Measurements from ENCODE around the gene GLIPR2.
A peak's percentile ranks its signal among the peaks of the same experiment; 100 is the strongest.
"Not testable (repeated sequence)": the region's sequence is repeated elsewhere in the genome, so short reads cannot be mapped to it uniquely, and the experiment has no call there.

Gene GLIPR2, protein sequence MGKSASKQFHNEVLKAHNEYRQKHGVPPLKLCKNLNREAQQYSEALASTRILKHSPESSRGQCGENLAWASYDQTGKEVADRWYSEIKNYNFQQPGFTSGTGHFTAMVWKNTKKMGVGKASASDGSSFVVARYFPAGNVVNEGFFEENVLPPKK

DNA sequence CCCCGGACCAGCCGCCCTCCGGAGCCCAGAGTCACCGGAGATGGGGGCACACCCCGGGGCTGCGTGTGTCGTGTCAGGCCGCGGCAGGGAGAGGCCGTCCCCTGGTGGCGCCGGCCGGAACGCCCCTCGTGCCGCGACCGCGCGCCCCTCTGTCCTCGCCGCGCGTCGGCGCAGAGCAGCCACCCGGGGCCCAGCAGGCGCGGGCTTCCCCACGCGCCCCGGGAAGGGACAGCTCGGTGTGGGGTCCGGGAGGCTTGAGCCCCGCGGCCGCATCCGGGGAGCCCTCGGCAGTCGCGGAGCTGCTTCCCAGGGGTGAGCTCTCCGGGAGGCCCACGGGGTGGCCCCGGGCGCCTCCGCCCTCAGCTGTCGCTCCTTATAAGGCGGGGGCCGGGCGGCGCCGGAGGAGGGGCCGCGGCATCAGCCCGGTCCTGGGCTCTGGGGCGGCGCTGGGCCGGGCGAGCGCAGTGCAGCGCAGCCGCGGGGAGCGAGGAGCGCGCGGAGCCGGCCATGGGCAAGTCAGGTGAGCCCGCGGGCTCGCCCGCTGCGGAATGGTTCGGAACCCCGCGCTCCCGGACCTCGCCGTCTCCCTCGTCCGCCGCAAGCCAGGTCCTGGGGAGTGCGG, at the start of gene GLIPR2:
TSS of gene GLIPR2 (plus strand) at position 462 of the 622 bp plus-strand sequence. CDS start at position 508, 46 bp downstream.
- DNase-seq = peak; percentile 16

DNA sequence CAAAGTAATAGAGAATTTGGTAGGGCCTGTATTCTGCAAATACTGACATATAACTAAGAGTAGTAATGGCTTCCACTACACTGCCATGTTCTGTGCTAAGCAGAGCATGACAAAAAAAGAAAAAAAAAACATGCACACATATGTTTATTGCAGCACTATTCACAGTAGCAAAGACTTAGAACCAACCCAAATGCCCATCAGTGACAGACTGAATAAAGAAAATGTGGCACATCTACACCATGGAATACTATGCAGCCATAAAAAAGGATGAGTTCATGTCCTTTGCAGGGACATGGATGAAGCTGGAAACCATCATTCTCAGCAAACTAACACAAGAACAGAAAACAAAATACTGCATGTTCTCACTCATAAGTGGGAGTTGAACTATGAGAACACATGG, 49.5 kb upstream of the GLIPR2 start:
- not testable (repeated sequence) for DNase-seq

DNA sequence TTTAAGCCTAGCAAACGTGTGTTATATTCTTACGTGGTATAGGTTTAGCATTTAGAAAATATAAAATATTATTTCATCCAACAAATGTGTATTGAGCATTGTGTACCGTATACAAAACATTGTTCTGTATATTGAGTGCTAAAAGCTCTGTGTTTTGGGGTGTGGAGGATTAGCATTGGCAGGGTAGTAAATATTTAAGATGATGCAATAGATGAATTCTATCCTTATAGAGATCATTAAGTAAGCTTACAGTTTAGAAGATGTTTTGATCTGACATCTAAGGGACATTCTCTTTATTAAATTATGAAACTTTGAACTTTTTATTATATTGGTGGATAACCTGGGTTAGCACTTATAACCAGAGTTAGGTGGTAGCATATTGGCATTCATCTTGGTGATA, 48.5 kb upstream of the GLIPR2 start:
- no peak for DNase-seq

DNA sequence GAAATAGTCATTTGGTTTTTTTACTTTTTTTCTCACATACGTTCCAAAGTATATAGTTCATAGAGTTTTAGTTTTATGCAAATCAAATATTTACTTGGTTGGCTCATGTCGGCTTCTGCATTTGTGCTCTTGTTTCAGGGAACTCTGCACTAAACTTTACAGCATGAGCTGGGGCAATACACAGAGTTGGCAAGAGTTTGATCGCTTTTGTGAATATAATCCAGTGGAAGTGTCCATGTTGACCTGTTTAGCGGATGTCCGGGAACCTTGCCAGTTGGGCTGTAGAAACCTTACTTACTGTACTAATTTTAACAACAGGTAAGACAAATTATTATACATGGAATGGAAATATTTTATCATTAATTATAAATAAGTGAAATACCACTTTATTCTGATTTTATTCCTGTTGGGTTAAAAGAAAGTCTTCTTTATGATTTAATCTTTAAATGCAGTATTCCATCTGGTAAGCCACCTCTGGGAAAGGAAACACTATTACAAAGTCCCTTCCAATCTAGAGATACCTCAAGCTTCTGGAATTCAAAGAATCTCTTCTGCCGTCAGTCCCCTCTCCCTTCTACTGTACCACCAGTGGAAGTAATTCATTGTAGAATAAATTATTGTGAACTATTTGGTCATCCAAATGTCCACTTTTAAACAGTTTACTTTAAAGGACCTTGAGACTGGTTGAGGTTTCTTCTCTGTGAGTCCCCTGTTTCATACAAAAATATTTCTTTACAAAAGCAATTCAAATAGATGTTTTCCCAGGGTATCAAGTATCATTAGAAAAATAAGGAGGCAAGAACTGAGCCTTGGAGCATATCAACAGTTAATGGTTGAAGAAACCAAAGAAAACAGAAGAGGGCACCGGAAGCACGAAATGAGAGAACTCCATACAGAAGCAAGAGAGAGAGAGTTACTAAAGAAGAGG, 45.2 kb upstream of the GLIPR2 start:
- no peak for DNase-seq

DNA sequence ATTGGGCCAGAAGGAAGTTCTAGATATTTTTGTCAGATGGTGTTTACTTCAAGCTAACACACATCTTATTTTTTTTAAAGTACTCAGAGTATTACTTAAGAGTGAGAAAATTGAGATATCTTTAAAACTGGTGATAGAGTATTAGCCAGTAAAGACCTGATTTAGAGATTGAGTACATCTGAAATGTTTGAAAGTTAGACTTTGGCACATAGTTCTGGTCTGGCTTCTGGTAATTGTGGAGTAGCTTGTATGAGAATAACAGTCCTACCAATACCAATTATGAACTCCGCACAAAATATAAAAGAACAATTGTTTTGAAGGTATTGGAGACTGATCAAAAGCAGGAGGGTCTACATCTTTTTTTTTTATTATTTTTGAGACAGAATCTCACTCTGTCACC, 44.5 kb upstream of the GLIPR2 start:
- DNase-seq = no peak

DNA sequence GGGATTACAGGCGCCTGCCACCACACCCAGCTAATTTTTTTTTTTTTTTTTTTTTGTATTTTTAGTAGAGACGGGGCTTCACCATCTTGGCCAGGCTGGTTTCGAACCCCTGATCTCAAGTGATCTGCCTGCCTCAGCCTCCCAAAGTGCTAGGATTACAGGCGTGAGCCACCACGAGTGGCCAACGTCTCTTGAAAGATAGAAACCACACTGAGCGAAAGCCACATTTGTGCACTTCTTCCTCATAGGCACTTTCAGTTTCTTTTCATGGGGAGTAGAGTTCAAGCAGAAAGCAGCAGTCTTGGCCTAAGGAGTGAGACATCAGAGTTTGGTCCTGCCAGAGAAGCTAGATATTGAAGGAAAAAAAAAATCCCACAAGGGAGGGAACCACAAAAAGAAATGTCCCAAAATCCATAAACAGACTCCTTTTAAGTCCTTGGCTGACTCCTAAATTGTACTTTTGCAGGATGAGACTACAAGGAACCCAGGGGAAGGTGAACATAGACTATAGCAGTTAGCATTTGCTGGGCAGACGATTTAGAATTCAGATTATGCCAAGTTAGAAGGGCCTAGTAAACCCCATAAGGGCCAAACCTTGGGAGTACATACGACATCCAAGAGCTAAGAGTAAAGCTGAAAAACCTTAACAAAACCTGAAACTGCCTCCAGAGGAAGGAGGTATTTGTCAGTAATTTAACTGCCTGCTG, 43.9 kb upstream of the GLIPR2 start:
- no peak for DNase-seq

DNA sequence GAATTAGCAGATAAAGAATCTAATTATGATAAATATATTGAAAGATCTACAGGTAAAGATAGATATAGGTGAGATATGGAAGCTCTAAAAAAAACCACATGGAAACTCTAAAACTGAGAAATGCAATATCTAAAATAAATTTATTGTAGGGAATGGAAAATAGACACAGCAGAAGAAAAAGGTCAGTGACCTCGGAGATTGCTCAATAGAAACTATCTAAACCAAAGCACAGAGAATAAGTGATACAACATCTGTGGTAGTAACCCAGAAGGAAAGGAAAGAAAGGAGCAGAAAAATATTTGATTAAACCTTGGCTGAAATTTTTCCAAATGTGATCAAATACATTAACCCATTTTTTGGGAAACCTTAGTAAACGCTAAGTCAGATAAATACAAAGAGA, 43.1 kb upstream of the GLIPR2 start:
- no peak for DNase-seq

DNA sequence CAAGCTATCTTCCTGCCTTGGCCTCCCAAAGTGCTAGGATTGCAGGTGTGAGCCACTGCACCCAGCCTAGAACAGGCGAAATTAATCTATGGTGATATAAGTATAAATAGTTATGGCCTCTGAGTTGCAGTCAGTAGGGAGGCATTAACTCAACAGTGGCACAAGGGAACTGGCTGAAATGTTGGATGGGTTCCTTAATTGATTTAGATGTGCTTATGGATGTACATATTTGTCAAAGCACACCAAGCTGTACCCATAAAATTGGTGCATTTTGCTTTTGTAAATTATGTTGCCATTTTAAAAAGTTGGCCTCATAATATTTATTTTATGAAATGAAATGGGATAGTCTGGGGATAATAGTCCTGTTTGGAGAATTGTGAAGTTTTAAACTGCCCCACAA, 36.8 kb upstream of the GLIPR2 start:
- DNase-seq = no peak

DNA sequence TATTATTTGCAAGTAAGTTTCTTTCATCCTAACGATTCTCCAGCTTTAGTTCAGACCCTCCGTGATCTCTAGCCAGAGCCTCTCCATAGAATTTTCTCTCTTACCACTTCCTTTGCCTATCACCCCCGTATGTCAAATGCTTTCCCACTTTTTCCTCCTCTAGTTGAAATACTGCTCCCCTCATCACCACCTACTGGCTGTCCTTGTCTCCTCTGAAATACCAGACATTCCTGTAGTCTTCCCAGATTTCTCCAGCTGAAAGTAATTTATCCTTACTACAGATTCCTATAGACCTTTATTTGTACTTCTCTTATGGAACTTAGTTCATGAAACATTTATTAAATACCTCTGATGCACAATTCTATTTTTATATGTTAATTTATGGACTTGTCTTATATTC, 36.0 kb upstream of the GLIPR2 start:
- DNase-seq = no peak

DNA sequence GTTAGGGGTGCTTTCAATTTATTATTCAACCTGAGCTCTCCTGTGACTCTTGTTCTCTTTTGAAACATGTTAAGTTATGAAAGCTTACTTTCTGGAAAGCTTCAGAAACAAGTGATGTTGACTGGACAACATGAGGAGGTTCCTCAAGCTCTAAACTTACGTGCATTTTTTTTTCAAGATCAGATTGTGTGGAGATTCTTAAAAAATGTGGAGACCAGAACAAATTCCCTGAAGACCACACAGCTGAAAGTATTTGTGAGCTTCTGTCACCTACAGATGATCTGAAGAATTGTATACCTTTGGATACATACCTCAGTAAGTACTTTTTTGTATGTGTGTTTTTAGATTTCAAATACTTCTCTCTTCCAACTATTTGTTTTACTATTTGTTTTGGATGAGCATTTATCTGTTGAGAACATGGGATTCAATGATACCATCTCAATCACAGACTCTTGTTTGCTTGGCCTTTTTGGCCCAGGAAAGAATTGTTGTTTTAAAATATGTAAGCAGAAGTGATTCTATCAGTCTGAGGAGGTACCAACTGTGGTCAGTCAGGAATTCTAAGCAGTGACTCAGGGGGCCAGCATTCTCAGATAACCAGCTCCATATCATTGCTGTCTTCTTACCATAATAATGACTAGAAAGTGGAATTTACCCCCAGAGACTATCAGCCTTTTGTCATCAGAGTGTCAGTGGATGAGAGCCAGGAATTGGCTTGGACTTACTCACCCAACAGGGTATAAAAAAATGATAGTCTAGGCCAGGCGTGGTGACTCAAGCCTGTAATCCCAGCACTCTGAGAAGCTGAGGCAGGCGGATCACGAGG, 34.4 kb upstream of the GLIPR2 start:
- DNase-seq = no peak

DNA sequence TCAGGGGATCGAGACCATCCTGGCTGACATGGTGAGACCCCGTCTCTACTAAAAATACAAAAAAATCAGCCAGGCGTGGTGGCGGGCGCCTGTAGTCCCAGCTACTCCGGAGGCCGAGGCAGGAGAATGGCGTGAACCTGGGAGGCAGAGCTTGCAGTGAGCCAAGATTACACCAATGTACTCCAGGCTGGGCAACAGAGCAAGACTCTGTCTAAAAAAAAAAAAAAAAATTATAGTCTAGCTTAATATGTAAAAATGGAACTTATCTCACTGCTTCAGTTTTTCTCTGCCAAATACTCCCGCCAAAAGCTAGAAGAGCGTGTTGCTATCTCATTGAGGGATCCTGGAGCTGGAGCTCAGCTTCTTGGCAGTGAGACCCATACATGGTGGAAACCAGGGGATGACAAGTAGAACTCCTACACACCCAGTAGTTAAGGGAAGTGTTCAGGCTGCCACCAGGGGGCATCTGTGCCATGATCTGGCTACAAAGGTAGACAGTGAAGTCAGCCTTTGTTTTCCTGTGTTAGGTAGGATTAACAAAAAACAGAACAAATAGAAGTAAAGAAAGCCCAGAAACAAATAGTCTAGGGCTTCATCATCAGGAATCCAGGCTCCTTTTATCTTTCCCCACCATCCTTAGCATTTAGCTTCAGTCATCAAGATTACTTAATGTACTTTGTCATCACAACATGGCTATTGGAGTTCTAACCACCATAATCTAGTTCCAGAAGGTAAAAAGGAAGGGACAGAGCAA, 33.6 kb upstream of the GLIPR2 start:
- DNase-seq = peak; percentile 51

DNA sequence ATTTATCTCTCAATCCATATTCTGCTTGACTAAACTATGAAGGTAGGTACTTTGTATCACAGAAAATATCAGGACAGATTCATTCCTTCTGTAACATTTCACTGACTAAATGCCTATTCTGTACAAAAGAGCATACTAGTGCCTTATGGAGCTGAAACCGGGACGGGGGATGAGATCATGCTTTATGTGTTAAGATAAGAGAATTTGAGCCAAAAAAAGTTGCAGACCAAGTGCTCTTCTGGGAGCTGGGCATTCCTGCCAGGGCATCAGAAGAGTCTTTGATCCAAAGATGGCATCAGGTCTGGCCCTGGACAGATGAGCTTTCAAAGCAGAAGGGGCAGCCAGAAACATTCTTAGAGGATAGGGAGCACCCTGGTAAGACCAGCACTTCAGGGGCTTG, 27.5 kb upstream of the GLIPR2 start:
- no peak for DNase-seq

DNA sequence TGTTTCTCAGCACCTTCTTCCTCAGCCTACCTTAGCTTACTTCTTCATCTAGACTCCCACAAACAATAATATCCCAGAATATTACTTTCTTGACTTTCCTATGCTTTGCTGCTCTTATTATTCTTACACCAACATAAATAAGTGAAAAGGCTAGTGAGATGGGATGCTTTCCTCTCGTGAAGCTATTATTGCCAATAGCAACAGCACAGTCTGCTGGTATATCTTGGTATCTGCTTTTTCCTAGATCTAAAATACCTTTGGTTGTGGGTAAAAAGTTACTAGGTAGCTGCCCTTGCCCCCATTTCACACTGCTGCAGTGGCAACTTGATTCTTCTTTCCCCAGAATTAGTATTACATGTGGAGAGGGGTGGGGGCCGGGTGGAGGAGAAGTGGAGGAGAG, 26.1 kb upstream of the GLIPR2 start:
- no peak for DNase-seq

DNA sequence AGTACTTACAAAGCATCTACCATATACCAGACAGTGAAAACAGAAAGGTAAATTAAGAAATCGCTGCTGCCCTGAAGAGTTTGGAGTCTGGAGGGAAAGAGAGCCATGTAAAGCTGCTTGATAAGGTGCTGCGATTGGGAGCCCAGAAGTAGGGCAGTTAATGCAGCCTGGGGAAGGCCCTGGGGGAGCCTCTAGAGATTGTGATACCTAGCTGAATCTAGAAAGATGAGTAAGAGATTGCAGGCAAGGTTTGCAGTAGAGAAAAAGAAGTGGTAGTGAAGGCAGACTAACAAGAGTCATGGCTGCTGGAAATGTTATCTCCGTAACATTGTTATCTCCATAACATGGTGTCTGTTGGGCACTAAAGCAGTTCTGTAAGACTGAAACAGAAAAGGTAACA, 24.0 kb upstream of the GLIPR2 start:
- no peak for DNase-seq

DNA sequence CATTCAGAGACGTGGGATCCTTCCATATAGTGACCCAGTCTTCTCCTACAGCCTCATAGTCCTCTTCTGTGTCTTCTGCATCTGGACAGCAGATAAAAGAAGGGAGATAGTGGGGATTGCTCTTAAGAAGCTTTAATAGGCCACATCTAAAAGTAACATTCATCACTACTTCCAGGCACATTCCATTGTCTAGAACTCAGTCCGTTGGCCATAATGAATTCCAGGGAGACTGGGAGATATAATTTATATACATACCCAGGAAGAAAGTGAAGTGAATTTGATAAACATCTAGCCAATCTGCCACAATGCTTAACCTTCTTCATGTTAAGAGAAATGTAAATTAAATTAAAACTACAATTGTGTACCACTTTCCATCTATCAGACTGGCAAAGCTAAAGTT, 22.5 kb upstream of the GLIPR2 start:
- no peak for DNase-seq

DNA sequence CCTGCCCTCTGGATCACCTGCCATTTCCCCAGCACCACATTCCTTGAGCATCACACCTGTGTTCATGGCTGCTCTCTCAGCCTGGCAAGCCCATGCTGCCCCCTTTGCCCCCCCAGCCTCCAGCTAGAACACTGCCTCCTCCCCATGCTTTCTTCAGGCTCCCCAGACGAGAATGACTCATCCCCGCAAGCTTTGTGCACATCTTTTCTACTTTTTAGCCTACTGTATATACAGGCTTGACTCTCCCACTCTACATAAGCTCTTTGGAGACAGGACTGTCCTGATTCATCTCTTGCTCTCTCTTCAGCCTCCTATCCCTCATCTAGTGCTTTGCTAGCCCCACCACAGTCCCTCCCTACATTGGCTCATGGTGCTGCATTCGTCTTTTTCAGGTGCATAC, 19.9 kb upstream of the GLIPR2 start:
- no peak for DNase-seq

DNA sequence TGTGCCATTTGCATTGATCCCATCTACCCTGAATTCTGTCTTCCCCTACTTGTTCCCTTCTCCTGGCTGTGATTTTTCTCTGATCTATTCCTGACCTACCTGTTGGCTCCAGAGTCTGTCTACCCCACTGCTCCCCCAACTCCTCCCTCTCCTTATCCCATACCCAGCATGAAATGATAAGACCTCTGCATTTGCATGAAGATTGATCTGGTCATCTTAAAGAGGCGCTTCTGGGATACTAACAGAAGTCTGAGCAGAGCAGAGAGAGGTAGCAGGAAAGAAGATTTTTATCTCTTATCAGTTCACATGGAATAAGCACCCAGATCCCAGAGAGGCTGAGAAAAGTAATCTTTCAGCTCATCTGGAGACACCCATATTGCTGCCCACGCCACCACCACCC, 18.3 kb upstream of the GLIPR2 start:
- no peak for DNase-seq

DNA sequence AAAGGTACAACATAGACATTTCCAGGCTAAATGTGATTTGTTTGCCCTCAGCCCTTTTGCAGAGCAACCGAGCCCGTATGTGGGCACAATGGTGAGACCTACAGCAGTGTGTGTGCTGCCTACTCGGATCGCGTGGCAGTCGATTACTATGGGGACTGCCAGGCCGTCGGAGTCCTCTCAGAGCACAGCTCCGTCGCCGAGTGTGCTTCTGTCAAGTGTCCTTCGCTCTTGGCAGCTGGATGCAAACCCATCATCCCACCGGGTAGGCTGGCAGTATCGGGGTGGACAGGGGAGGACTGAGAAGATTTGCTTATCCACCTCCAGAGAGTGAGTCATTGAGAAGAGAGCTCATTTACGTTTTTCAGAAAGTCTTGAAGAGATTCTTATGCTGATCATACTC, 17.8 kb upstream of the GLIPR2 start:
- DNase-seq = peak; percentile 53

DNA sequence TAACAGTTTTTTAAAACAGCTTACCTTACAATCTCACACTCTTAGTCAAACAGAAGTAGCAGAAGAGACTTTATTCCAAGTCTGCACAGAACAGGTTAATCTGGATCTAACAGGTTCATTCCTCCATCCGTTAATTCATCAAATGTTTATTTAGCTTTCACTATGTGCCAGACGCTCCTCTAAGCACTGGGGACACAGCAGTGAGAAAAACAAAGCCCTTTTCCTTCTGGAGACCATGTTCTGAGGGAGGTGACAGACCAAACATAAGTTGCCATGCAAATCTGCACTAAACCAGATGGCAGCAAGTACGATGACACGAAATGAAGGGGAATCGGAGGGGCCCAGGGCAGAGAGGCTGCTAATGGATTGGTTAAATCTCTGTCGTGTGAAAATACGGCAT, 17.1 kb upstream of the GLIPR2 start:
- DNase-seq = no peak

DNA sequence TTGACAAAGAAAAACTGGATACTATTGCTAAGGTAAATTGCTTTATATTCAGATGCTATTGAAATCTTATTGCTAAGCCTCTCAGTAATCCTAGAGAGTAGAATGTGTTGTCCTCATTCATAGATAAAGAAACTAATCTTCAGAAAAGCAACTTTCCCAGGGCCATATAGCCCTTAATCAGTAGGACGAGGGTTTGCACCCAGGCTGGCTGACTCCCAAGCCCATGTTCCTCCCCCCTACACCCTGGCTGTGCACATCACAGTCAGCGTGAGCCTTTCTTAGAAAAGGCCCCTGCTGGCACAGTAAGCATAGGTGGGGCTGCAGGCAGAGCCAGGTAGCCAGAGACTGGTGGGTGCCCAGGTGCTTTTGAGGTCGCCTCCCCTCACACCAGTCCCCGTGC, 15.8 kb upstream of the GLIPR2 start:
- DNase-seq = no peak

DNA sequence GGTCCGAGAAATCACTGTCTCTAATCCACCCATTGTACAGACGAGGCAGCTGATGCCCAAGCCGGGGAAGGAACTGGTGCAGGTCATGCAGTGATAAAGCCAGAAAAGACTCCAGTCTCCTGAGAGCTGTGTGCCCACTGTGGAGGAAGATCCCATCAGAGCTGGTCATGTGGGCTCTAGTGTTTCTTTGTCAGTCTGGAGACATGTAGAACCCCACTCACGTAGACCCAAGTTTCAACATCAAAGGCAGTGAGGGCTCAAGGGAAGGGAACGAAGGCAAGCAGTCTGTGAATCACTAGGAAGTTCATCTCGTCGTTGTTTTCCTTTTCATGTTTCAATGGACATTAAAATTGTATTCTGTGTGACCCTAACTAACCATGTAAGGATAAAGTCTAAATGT, 14.6 kb upstream of the GLIPR2 start:
- no peak for DNase-seq

DNA sequence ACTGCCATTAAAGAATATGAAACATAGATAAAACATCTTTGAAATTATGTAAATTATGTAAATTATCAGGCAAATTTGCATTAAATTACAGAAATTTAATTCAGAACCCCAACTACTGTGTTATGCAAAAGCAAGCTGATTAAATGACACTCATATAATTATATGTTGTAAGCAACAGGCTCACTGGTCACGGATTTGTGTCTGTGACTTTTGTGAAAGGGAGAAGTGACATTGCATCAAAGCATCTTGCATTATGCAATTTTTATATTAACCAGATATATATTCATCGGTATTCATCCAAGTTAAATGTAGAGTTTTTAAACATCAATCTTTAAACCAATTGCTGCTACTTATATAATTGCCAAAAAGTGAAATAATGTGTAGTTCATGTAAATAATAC, 13.0 kb upstream of the GLIPR2 start:
- DNase-seq = no peak
